Ascending aorta (tissue), 2 donors: ENCODE data around the gene SYNPR. TPM values are rescaled to one million over a fixed set of nuclear protein-coding genes. Genes with fewer than 3 reads are reported as not detected.

ENCODE experiments used
- DNase-seq, 2 donors: peaks; one replicate each; pipeline ENCODE4 v3.0.0-alpha.2; 2019; ENCODE audit warnings: low spot score in 2 of 2
- H3K27ac ChIP-seq, 2 donors: fragments of 200-600 bp; sonication (generic); one replicate each; pipeline ENCODE4 v1.5.1; 2016 to 2017; ENCODE audit warnings: mild to moderate bottlenecking in 1 of 2
- H3K27me3 ChIP-seq: fragments of 200-600 bp; sonication (generic); one replicate; pipeline ENCODE4 v1.5.1; 2017
- H3K36me3 ChIP-seq, 2 donors: fragments of 200-600 bp; sonication (generic); one replicate each; pipeline ENCODE4 v1.5.1; 2016
- H3K4me1 ChIP-seq, 2 donors: fragments of 200-600 bp; sonication (generic); one replicate each; pipeline ENCODE4 v1.5.1; 2016 to 2017; ENCODE audit warnings: mild to moderate bottlenecking in 1 of 2
- H3K4me3 ChIP-seq, 2 donors: fragments of 200-600 bp; sonication (generic); one replicate each; pipeline ENCODE4 v1.5.1; 2016 to 2017; ENCODE audit warnings: mild to moderate bottlenecking in 1 of 2
- H3K9me3 ChIP-seq, 2 donors: fragments of 200-600 bp; sonication (generic); one replicate each; pipeline ENCODE4 v1.5.1; 2016
- intact Hi-C: fragments of 100-400 bp; cut with DNase I; formaldehyde crosslinking; loops from one replicate; pipeline ENCODE4 v1.15.1; 2023
- total RNA-seq: library from RNA; depleted of rRNA; stranded (reverse); fragments of >200 nt; gene quantifications from one replicate; pipeline ENCODE4 v1.1.0, GENCODE V29; 2016
- TF ChIP-seq, protein P1 (sequence below), 3 experiments: fragments of 200-600 bp in 2 of 3; fragments of 450-650 bp in 1 of 3; sonication (generic) in 2 of 3; IDR thresholded peaks; one replicate each; pipeline ENCODE4 v1.5.1; 2016 to 2019; ENCODE audit warnings: antibody characterized with exemption in 3 of 3, mild to moderate bottlenecking in 1 of 3, moderate library complexity in 1 of 3

Gene SYNPR
- total RNA-seq, 1 donor from 2014 or later, result not detected

DNA sequence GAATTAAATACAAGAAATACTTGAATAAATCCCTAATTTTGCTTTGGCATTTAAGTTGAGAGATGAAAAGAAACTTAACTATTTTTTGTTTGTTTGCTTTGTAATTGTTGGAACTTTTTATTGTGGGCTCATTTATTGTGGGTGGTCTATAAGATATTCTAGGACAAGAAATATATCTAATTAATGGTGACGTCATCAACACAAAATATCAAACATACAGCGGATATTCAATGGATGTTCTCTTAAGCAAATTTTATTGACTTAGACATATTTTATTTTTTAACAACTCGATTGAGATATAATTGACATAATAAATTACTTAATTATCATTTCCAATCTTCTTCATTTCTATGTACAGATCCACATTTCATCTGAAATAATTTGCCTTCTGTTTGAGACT, 30.0 kb downstream of the SYNPR start:
- Histone ChIP-seq H3K4me1 (no peaks in the 10 kb centered on the region), H3K27me3 (no peaks in the 10 kb centered on the region), H3K9me3 (no peaks in the 10 kb centered on the region), H3K36me3 (no peaks in the 10 kb centered on the region), H3K4me3 (no peak overlapping the region), H3K27ac (no peak overlapping the region)
- DNase-seq, result no peak
- TF ChIP-seq, protein P1, sequence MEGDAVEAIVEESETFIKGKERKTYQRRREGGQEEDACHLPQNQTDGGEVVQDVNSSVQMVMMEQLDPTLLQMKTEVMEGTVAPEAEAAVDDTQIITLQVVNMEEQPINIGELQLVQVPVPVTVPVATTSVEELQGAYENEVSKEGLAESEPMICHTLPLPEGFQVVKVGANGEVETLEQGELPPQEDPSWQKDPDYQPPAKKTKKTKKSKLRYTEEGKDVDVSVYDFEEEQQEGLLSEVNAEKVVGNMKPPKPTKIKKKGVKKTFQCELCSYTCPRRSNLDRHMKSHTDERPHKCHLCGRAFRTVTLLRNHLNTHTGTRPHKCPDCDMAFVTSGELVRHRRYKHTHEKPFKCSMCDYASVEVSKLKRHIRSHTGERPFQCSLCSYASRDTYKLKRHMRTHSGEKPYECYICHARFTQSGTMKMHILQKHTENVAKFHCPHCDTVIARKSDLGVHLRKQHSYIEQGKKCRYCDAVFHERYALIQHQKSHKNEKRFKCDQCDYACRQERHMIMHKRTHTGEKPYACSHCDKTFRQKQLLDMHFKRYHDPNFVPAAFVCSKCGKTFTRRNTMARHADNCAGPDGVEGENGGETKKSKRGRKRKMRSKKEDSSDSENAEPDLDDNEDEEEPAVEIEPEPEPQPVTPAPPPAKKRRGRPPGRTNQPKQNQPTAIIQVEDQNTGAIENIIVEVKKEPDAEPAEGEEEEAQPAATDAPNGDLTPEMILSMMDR (IDR thresholded peaks at IDR 0.05), result no peak
- intact Hi-C loops, result no loop called here

DNA sequence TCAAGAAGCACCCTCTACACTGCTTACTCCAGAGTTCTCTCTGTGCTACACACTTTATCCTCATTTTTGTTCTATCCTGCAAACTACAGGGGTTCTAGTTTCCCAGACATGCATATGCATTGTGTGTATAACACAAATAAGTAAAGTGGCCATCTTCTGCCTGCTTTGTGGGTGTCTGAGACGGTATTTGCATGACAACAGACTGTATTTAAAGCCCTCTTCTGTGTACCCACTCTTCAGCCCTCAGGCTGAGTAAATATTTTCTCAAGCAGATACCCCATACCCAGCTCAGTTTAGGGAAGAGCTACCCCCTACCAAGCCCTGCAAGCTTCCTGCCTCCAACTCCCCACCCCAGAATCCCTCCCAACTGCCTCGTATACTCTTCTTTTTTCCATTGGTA, 31.7 kb downstream of the SYNPR start:
- Histone ChIP-seq H3K4me3 (no peak overlapping the region), H3K27ac (no peak overlapping the region), H3K9me3 (no peaks in the 10 kb centered on the region), H3K27me3 (no peaks in the 10 kb centered on the region), H3K4me1 (no peaks in the 10 kb centered on the region), H3K36me3 (no peaks in the 10 kb centered on the region)
- intact Hi-C loops, result no loop called here
- TF ChIP-seq, protein P1 (IDR thresholded peaks at IDR 0.05), result no peak
- no peak for DNase-seq

DNA sequence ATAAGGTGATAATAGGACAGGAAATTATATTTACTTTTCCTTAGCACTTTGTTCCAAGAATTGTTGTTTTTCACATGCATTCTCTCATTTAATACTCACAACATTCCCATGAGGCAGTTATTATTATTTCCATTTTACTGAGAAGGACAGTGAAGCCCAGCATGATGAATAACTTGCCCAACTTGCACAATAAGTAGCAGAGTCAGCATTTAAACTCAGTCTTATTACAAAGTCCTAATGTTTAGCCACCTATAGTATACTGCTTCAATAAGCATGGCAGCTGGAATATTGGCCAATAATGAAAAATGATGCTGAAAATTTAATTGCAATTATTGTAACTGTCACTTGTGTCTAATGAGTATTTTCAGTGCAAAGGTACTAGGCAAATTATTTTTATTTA, 45.7 kb downstream of the SYNPR start:
- Histone ChIP-seq H3K27me3 (no peaks in the 10 kb centered on the region), H3K9me3 (no peaks in the 10 kb centered on the region), H3K36me3 (no peaks in the 10 kb centered on the region), H3K4me1 (no peaks in the 10 kb centered on the region), H3K4me3 (no peak overlapping the region), H3K27ac (no peak overlapping the region)
- TF ChIP-seq, protein P1 (IDR thresholded peaks at IDR 0.05), result no peak
- intact Hi-C loops, result no loop called here
- no peak for DNase-seq

DNA sequence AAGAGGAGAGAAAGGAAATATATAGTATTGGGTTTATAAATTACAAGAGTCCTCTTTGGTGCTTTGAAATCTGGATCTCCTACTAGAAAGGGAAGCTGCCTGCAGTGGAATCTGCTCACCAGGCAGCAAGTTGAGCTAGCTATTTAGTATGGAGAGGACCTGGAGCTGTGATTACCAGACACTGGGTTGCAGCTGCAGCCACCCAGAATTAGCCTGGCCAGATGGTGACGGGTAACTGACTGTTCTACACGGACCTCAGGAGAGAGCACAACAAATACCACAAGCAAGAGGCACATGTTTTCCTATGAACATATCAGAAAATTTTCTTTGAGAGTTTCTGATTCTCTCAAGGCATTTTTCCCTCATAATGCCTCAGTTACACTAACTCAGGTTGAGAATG, 46.5 kb downstream of the SYNPR start:
- intact Hi-C loops, result no loop called here
- Histone ChIP-seq H3K9me3 (no peaks in the 10 kb centered on the region), H3K27me3 (no peaks in the 10 kb centered on the region), H3K4me1 (no peaks in the 10 kb centered on the region), H3K36me3 (no peaks in the 10 kb centered on the region), H3K27ac (no peak overlapping the region), H3K4me3 (no peak overlapping the region)
- DNase-seq, result no peak
- TF ChIP-seq, protein P1 (IDR thresholded peaks at IDR 0.05), result no peak

DNA sequence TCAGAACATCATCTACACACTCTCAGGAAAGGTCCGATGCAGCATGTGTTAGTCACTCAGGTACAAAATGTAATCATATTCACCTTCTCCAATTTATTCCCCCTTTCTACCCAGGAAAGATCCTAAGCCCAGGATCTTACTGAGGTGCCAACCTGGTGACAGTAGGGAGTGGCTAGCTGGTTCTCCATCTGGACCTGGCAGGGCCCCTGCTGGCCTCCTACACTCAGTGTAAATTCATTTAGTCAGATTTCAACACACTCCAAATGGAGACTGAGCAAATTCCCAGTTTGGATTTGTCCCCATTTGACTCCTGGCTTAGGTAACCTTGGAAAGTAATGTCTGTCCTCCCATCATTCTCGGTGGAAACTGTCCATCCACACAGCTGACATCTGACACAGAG, 47.3 kb downstream of the SYNPR start:
- TF ChIP-seq, protein P1 (IDR thresholded peaks at IDR 0.05), result no peak
- intact Hi-C loops, result no loop called here
- Histone ChIP-seq H3K27ac (no peak overlapping the region), H3K4me3 (no peak overlapping the region), H3K4me1 (no peaks in the 10 kb centered on the region), H3K9me3 (no peaks in the 10 kb centered on the region), H3K36me3 (no peaks in the 10 kb centered on the region), H3K27me3 (no peaks in the 10 kb centered on the region)
- no peak for DNase-seq

DNA sequence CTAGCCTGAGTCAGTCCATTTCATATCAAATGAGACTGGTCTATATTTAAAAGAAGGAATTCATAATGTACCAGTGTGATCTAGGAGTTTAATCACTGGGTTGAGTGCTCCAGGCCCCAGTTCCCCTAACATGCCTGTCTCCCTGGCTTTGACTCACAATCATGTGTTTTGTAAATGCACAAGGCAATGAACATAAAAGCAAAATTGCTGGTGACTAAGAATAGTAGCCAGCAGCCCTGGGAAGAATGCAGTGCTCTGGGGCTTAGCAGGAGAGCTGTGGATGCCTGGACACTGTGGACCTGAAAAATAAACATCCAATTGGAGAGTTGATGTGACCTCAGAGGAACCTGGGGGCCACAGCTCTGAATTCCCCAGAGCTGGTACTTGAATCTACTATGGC, 50.3 kb downstream of the SYNPR start:
- intact Hi-C loops, result no loop called here
- TF ChIP-seq, protein P1 (IDR thresholded peaks at IDR 0.05), result no peak
- H3K4me3 ChIP-seq, result no peak overlapping the region
- H3K27ac ChIP-seq, result no peak overlapping the region
- H3K27me3 ChIP-seq, result no peaks in the 10 kb centered on the region
- no peaks in the 10 kb centered on the region for H3K4me1 ChIP-seq
- H3K36me3 ChIP-seq, result no peaks in the 10 kb centered on the region
- DNase-seq, result no peak
- H3K9me3 ChIP-seq, result no peaks in the 10 kb centered on the region
